ENCODE data around the gene TGFBR3.

Gene TGFBR3

GRCh38 chr1:91819038-91819788, 66.7 kb downstream of the TGFBR3 start:
- DNase-seq, result peak; percentile 52 to 64

- no peak for DNase-seq
These were observed 67.3 kb downstream of the TGFBR3 start for GRCh38 chr1:91818713-91818975.

GRCh38 chr1:91817211-91817905, 68.6 kb downstream of the TGFBR3 start:
- DNase-seq, result no peak

- DNase-seq, result no peak
These were observed 69.9 kb downstream of the TGFBR3 start for GRCh38 chr1:91816031-91816430.

- no peak for DNase-seq
These were observed 71.5 kb downstream of the TGFBR3 start for GRCh38 chr1:91814448-91814847.

- no peak for DNase-seq
These were observed 72.1 kb downstream of the TGFBR3 start for GRCh38 chr1:91813813-91814212.

- DNase-seq, result no peak
These were observed 74.5 kb downstream of the TGFBR3 start for GRCh38 chr1:91811363-91812025.

GRCh38 chr1:91809317-91809716, 76.6 kb downstream of the TGFBR3 start:
- DNase-seq, result no peak

- no peak for DNase-seq
These were observed 77.9 kb downstream of the TGFBR3 start for GRCh38 chr1:91807921-91808620.

GRCh38 chr1:91806769-91807700, 78.9 kb downstream of the TGFBR3 start:
- DNase-seq, result no peak

- no peak for DNase-seq
These were observed 79.7 kb downstream of the TGFBR3 start for GRCh38 chr1:91806181-91806768.

GRCh38 chr1:91805311-91805801, 80.6 kb downstream of the TGFBR3 start:
- no peak for DNase-seq

- no peak for DNase-seq
These were observed 81.4 kb downstream of the TGFBR3 start for GRCh38 chr1:91804546-91805023.

- DNase-seq, result no peak
These were observed 82.0 kb downstream of the TGFBR3 start for GRCh38 chr1:91803847-91804545.

GRCh38 chr1:91803123-91803522, 82.8 kb downstream of the TGFBR3 start:
- peak; percentile 19 for DNase-seq

GRCh38 chr1:91801496-91802115, 84.3 kb downstream of the TGFBR3 start:
- no peak for DNase-seq

GRCh38 chr1:91799863-91800262, 86.1 kb downstream of the TGFBR3 start:
- DNase-seq, result no peak

GRCh38 chr1:91799159-91799558, 86.8 kb downstream of the TGFBR3 start:
- no peak for DNase-seq

GRCh38 chr1:91798740-91799139, 87.2 kb downstream of the TGFBR3 start:
- no peak for DNase-seq

- DNase-seq, result no peak
These were observed 87.7 kb downstream of the TGFBR3 start for GRCh38 chr1:91798241-91798648.

- DNase-seq, result no peak
These were observed 88.8 kb downstream of the TGFBR3 start for GRCh38 chr1:91797164-91797563.

Data from SHP77 (cell line).